HEK293 (cell line): ENCODE results near the gene TRIM24.
"Not testable (repeated sequence)": the region's sequence is repeated elsewhere in the genome, so short reads cannot be mapped to it uniquely, and the experiment has no call there.

Experiments
- CTCF ChIA-PET: fragments of 350-600 bp; formaldehyde crosslinking; extraction: SDS; loops from one replicate; lab custom pipeline; 2021; ENCODE audit warnings: antibody characterized with exemption; lab: Yijun Ruan, JAX
- POLR2A ChIA-PET: fragments of 300-600 bp; formaldehyde crosslinking; extraction: SDS; loops from one replicate; lab custom pipeline; 2020; ENCODE audit warnings: antibody characterized with exemption, inconsistent platforms; lab: Yijun Ruan, JAX
- H3K27ac ChIP-seq: fragments of 200-500 bp; sonication (Bioruptor generic); 2 replicates; pipeline ENCODE4 v1.5.1; 2014; ENCODE audit warnings: low read depth, low read length, control low read depth, inconsistent platforms; ENCODE audit errors: extremely low read depth
- H3K36me3 ChIP-seq, 2 experiments: fragments of 200-500 bp in 1 of 2; sonication (Bioruptor generic) in 1 of 2; 1 replicate in 1 of 2; 2 replicates in 1 of 2; pipeline ENCODE4 v1.5.1; 2014 to 2017; ENCODE audit warnings: inconsistent platforms in 2 of 2, low read length in 2 of 2; ENCODE audit not compliant: control insufficient read depth in 2 of 2, insufficient read depth in 1 of 2
- H3K4me1 ChIP-seq: fragments of 200-500 bp; sonication (Bioruptor generic); 2 replicates; pipeline ENCODE4 v1.5.1; 2014; ENCODE audit warnings: mild to moderate bottlenecking, low read length, inconsistent platforms; ENCODE audit not compliant: control insufficient read depth, insufficient read depth
- H3K4me3 ChIP-seq: 2 replicates; pipeline ENCODE4 v1.5.1; 2011; ENCODE audit warnings: low read depth, mild to moderate bottlenecking, control low read depth, low read length, moderate library complexity
- H3K9me3 ChIP-seq: fragments of 200-500 bp; sonication (Bioruptor generic); 2 replicates; pipeline ENCODE4 v1.5.1; 2014; ENCODE audit warnings: low read depth, low read length, inconsistent platforms; ENCODE audit not compliant: control insufficient read depth, insufficient read depth
- REPIN1 ChIP-seq: fragments of 450-650 bp; formaldehyde crosslinking; IDR thresholded peaks from 2 replicates; pipeline ENCODE4 v1.5.1; 2017; ENCODE audit warnings: missing biosample characterization, missing genetic modification characterization, low read depth
- ZNF121 ChIP-seq: fragments of 450-650 bp; formaldehyde crosslinking; IDR thresholded peaks from 2 replicates; pipeline ENCODE4 v1.5.1; 2016; ENCODE audit warnings: missing biosample characterization, missing genetic modification characterization
- ZNF146 ChIP-seq: fragments of 450-650 bp; formaldehyde crosslinking; IDR thresholded peaks from 2 replicates; pipeline ENCODE4 v1.5.1; 2016; ENCODE audit warnings: missing biosample characterization, missing genetic modification characterization
- ZNF266 ChIP-seq: fragments of 450-650 bp; formaldehyde crosslinking; IDR thresholded peaks from 2 replicates; pipeline ENCODE4 v1.5.1; 2016; ENCODE audit warnings: missing biosample characterization, missing genetic modification characterization, low read depth
- ZNF335 ChIP-seq: fragments of 450-650 bp; formaldehyde crosslinking; conservative IDR thresholded peaks from 2 replicates; pipeline ENCODE4 v1.5.1; 2016; ENCODE audit warnings: missing biosample characterization, missing genetic modification characterization
- ZNF529 ChIP-seq: fragments of 450-650 bp; formaldehyde crosslinking; IDR thresholded peaks from 2 replicates; pipeline ENCODE4 v1.5.1; 2017; ENCODE audit warnings: missing genetic modification characterization, missing biosample characterization; ENCODE audit not compliant: insufficient replicate concordance
- ZNF621 ChIP-seq: fragments of 450-650 bp; formaldehyde crosslinking; IDR thresholded peaks from 2 replicates; pipeline ENCODE4 v1.5.1; 2017; ENCODE audit warnings: missing biosample characterization, missing genetic modification characterization
- ZNF701 ChIP-seq: fragments of 450-650 bp; formaldehyde crosslinking; IDR thresholded peaks from 2 replicates; pipeline ENCODE4 v1.5.1; 2016; ENCODE audit warnings: missing biosample characterization, missing genetic modification characterization
- ZSCAN16 ChIP-seq: fragments of 450-650 bp; formaldehyde crosslinking; IDR thresholded peaks from 2 replicates; pipeline ENCODE4 v1.5.1; 2016; ENCODE audit warnings: missing biosample characterization, missing genetic modification characterization
- TF ChIP-seq, protein P1 (sequence below): fragments of 450-650 bp; IDR thresholded peaks from 2 replicates; pipeline ENCODE4 v1.5.1; 2018; ENCODE audit warnings: missing biosample characterization, mild to moderate bottlenecking, missing genetic modification characterization
- TF ChIP-seq, protein P2 (sequence below): fragments of 450-650 bp; formaldehyde crosslinking; IDR thresholded peaks from 2 replicates; pipeline ENCODE4 v1.5.1; 2016; ENCODE audit warnings: missing biosample characterization, missing genetic modification characterization
- TF ChIP-seq, protein P3 (sequence below): IDR thresholded peaks from 2 replicates; pipeline ENCODE4 v1.6.1; 2011; ENCODE audit warnings: mild to moderate bottlenecking, low read depth, low read length, borderline replicate concordance
- TF ChIP-seq, protein P4 (sequence below): fragments of 450-650 bp; formaldehyde crosslinking; IDR thresholded peaks from 2 replicates; pipeline ENCODE4 v1.5.1; 2017; ENCODE audit warnings: missing biosample characterization, mild to moderate bottlenecking, missing genetic modification characterization, moderate library complexity
- TF ChIP-seq, protein P5 (sequence below): fragments of 450-650 bp; formaldehyde crosslinking; IDR thresholded peaks from 2 replicates; pipeline ENCODE4 v1.5.1; 2017; ENCODE audit warnings: missing biosample characterization, missing genetic modification characterization
- TF ChIP-seq, protein P6 (sequence below): fragments of 450-650 bp; formaldehyde crosslinking; optimal IDR thresholded peaks from 2 replicates; pipeline ENCODE3; 2016; ENCODE audit warnings: missing biosample characterization, mild to moderate bottlenecking, missing genetic modification characterization

TRIM24 gene

DNA sequence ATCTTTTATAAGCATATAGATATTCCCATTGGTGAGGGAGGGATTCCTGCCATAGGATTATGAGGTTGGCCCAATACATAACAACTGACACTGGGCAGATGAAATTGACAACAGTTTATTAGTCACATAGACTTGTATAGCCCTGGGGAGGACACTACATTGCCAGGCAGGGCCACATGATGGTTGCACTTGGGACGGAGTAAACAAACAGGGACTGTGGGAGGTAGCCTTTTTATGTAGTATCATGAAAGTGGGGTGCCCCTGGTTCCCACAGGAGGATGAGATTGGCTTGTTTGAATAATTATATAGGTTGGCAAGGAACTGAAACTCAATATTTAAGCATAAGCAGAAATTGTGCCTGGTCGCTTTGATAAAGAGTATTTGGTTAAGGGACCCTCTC lies 23.5 kb downstream of the TRIM24 start (continued):
- TF ChIP-seq, protein P1, sequence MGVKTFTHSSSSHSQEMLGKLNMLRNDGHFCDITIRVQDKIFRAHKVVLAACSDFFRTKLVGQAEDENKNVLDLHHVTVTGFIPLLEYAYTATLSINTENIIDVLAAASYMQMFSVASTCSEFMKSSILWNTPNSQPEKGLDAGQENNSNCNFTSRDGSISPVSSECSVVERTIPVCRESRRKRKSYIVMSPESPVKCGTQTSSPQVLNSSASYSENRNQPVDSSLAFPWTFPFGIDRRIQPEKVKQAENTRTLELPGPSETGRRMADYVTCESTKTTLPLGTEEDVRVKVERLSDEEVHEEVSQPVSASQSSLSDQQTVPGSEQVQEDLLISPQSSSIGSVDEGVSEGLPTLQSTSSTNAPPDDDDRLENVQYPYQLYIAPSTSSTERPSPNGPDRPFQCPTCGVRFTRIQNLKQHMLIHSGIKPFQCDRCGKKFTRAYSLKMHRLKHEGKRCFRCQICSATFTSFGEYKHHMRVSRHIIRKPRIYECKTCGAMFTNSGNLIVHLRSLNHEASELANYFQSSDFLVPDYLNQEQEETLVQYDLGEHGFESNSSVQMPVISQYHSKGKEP = no peak

DNA sequence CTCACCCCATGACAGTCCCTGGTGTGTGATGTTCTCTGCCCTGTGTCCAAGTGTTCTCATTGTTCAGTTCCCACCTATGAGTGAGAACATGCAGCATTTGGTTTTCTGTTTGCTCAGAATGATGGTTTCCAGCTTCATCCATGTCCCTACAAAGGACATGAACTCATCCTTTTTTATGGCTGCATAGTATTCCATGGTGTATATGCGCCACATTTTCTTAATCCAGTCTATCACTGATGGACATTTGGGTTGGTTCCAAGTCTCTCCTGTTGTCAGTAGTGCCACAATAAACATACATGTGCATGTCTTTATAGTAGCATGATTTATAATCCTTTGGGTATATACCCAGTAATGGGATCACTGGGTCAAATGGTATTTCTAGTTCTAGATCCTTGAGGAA lies 25.4 kb downstream of the TRIM24 start:
- CTCF ChIA-PET, H3K4me1 ChIP-seq, H3K9me3 ChIP-seq, H3K27ac ChIP-seq, POLR2A ChIA-PET, H3K4me3 ChIP-seq, H3K36me3 ChIP-seq: not testable (repeated sequence)
- peak; percentile 79 for TF ChIP-seq ZNF146 (tag by site-specific recombination)
- TF ChIP-seq, protein P2, sequence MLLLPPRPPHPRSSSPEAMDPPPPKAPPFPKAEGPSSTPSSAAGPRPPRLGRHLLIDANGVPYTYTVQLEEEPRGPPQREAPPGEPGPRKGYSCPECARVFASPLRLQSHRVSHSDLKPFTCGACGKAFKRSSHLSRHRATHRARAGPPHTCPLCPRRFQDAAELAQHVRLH (tag by site-specific recombination) = peak; percentile 80

DNA sequence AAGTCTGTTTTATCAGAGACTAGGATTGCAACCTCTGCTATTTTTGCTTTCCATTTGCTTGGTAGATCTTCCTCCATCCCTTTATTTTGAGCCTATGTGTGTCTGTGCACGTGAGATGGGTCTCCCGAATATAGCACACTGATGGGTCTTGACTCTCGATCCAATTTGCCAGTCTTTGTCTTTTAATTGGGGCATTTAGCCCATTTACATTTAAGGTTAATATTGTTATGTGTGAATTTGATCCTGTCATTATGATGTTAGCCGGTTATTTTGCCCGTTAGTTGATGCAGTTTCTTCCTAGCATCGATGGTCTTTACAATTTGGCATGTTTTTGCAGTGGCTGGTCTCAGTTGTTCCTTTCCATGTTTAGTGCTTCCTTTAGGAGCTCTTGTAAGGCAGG lies 29.1 kb downstream of the TRIM24 start:
- H3K4me1 ChIP-seq, H3K4me3 ChIP-seq, H3K9me3 ChIP-seq, CTCF ChIA-PET, H3K27ac ChIP-seq, H3K36me3 ChIP-seq, POLR2A ChIA-PET: not testable (repeated sequence)

DNA sequence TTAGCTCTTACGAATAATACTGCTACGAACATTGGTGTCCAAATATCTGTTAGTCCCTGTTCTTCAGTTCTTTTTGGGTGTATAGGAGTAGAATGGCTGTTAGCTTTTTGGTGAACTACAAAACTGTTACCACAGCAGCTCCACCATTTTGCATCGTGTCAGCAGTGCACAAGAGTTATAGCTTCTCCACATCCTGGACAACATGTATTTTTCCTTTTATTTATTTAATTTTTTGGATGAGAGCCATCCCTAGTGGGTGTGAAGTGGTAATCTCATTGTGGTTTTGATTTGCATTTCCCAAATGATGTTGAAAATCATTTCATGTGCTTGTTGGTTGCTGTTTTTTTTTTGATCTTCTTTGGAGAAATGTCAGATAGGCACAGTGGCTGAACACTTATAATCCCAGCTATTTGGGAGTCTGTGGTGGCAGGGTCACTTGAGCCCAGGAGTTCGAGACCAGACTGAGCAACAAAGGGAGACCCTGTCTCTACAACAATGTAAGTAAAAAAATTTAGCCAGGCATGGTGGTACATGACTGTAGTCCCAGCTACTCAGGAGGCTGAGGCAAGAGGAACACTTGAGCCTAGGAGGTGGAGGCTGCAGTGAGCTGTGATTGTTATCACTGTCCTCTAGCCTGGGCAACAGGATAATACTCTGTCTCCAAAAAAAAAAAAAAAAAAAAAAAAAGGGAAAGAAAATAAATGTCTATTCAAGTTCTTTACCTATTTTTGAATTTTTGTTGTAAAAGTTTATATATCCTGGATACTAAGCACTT lies 31.7 kb downstream of the TRIM24 start:
- POLR2A ChIA-PET = no interaction called here

More for the DNA sequence above, 31.7 kb downstream of the TRIM24 start:
- Histone ChIP-seq H3K36me3 (no peaks in the 10 kb centered on the region), H3K27ac (no peak overlapping the region), H3K4me1 (no peaks in the 10 kb centered on the region), H3K4me3 (no peak overlapping the region), H3K9me3 (no peaks in the 10 kb centered on the region)
- CTCF ChIA-PET = interaction anchor here (1.0 kb wide), 1 partner anchor 9 kb away, joined by 3 read pairs; no protein-coding TSS in a partner anchor
- no peak for TF ChIP-seq ZNF266 (tag by site-specific recombination)
- no peak for TF ChIP-seq ZNF146 (tag by site-specific recombination)
- TF ChIP-seq ZNF121 (tag by site-specific recombination) = no peak
- TF ChIP-seq REPIN1 (tag by site-specific recombination) = no peak
- TF ChIP-seq, protein P3, sequence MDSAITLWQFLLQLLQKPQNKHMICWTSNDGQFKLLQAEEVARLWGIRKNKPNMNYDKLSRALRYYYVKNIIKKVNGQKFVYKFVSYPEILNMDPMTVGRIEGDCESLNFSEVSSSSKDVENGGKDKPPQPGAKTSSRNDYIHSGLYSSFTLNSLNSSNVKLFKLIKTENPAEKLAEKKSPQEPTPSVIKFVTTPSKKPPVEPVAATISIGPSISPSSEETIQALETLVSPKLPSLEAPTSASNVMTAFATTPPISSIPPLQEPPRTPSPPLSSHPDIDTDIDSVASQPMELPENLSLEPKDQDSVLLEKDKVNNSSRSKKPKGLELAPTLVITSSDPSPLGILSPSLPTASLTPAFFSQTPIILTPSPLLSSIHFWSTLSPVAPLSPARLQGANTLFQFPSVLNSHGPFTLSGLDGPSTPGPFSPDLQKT = no peak
- TF ChIP-seq, protein P4, sequence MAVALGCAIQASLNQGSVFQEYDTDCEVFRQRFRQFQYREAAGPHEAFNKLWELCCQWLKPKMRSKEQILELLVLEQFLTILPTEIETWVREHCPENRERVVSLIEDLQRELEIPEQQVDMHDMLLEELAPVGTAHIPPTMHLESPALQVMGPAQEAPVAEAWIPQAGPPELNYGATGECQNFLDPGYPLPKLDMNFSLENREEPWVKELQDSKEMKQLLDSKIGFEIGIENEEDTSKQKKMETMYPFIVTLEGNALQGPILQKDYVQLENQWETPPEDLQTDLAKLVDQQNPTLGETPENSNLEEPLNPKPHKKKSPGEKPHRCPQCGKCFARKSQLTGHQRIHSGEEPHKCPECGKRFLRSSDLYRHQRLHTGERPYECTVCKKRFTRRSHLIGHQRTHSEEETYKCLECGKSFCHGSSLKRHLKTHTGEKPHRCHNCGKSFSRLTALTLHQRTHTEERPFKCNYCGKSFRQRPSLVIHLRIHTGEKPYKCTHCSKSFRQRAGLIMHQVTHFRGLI = no peak
- TF ChIP-seq, protein P5, sequence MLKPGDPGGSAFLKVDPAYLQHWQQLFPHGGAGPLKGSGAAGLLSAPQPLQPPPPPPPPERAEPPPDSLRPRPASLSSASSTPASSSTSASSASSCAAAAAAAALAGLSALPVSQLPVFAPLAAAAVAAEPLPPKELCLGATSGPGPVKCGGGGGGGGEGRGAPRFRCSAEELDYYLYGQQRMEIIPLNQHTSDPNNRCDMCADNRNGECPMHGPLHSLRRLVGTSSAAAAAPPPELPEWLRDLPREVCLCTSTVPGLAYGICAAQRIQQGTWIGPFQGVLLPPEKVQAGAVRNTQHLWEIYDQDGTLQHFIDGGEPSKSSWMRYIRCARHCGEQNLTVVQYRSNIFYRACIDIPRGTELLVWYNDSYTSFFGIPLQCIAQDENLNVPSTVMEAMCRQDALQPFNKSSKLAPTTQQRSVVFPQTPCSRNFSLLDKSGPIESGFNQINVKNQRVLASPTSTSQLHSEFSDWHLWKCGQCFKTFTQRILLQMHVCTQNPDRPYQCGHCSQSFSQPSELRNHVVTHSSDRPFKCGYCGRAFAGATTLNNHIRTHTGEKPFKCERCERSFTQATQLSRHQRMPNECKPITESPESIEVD (tag by site-specific recombination) = no peak
- TF ChIP-seq, protein P1 = no peak
- no peak for TF ChIP-seq ZNF621 (tag by site-specific recombination)
- no peak for TF ChIP-seq ZSCAN16 (tag by site-specific recombination)
- TF ChIP-seq, protein P6, sequence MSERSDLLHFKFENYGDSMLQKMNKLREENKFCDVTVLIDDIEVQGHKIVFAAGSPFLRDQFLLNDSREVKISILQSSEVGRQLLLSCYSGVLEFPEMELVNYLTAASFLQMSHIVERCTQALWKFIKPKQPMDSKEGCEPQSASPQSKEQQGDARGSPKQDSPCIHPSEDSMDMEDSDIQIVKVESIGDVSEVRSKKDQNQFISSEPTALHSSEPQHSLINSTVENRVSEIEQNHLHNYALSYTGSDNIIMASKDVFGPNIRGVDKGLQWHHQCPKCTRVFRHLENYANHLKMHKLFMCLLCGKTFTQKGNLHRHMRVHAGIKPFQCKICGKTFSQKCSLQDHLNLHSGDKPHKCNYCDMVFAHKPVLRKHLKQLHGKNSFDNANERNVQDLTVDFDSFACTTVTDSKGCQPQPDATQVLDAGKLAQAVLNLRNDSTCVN = no peak
- no peak for TF ChIP-seq ZNF701 (tag by site-specific recombination)
- no peak for TF ChIP-seq ZNF335 (tag by site-specific recombination)
- no peak for TF ChIP-seq ZNF529 (tag by site-specific recombination)
